Measurements from ENCODE around the gene HEBP1. TPM values are rescaled to one million over a fixed set of nuclear protein-coding genes. Genes with fewer than 3 reads are reported as not detected.

The HEBP1 gene
- total RNA-seq, 4 donors from 2014 or later: 40.6 to 70.6 (median 61.9) TPM

DNA sequence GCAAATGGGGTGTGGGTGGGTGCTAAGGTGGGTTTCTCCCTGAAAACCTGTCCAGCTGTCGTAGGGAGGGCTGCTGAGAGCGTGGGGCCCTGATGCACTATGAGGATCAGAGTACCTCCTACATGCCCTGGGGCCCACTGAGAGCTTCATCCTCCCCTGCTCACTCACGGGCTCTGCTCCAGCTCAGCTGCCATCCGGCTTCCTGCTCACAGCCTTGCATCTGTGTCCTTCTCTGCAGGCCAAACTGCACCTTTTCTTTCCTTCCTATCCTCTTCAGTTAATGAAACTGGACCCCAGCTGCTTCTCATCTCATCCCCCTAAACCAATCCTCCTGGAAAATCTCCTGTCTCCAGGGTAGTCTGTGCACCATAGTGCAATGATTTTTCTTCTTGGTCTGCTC, 25.9 kb downstream of the HEBP1 start:
- peaks cover 17 to 57% (median 45%) of the 10 kb centered on the region in 4 donors for H3K36me3 ChIP-seq
- no peak for TF ChIP-seq POLR2A (IDR thresholded peaks at IDR 0.05; ENCODE audit: low read depth)
- TF ChIP-seq POLR2AphosphoS5 (IDR thresholded peaks at IDR 0.05): no peak
- TF ChIP-seq, protein P1, sequence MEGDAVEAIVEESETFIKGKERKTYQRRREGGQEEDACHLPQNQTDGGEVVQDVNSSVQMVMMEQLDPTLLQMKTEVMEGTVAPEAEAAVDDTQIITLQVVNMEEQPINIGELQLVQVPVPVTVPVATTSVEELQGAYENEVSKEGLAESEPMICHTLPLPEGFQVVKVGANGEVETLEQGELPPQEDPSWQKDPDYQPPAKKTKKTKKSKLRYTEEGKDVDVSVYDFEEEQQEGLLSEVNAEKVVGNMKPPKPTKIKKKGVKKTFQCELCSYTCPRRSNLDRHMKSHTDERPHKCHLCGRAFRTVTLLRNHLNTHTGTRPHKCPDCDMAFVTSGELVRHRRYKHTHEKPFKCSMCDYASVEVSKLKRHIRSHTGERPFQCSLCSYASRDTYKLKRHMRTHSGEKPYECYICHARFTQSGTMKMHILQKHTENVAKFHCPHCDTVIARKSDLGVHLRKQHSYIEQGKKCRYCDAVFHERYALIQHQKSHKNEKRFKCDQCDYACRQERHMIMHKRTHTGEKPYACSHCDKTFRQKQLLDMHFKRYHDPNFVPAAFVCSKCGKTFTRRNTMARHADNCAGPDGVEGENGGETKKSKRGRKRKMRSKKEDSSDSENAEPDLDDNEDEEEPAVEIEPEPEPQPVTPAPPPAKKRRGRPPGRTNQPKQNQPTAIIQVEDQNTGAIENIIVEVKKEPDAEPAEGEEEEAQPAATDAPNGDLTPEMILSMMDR (IDR thresholded peaks at IDR 0.05): no peak
- no peak for TF ChIP-seq EP300 (IDR thresholded peaks at IDR 0.05)
- no peaks in the 10 kb centered on the region for H3K27me3 ChIP-seq
- intact Hi-C loops (cut with DNase I): no loop called here
- no peak for DNase-seq (ENCODE audit: extremely low spot score)
- no peak overlapping the region for H3K27ac ChIP-seq (replicated peaks in 1 of 4)
- 97% methylated on average over 4 of the region's 4 CpGs for WGBS
- H3K4me3 ChIP-seq: no peak overlapping the region
- H3K4me1 ChIP-seq: peaks cover 7 to 23% (median 11%) of the 10 kb centered on the region in 4 donors
- peaks cover 0 to 11% (median 4%) of the 10 kb centered on the region in 4 donors for H3K9me3 ChIP-seq

DNA sequence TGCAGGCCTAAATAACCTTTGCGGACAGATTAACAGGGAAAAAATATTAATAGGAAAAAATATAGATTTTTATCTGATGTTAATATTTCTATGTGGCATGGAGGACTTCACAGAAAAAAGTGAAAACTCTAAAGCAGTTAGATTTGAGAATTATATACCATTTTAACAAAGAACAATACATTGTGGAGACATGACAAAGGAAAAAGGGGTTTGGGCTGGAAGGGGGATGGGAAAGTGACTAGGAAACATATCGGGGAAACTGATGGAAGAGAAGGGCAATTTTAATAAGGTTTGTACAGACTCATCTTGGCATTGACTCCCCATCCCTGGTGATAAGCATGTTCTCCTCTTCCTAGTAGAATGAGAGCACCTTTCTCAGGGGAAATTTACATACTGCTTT, 27.0 kb downstream of the HEBP1 start:
- Histone ChIP-seq H3K27ac (replicated peaks in 1 of 4) (no peak overlapping the region), H3K36me3 (peaks cover 22 to 60% (median 48%) of the 10 kb centered on the region in 4 donors), H3K4me1 (peaks cover 4 to 20% (median 10%) of the 10 kb centered on the region in 4 donors), H3K9me3 (peaks cover 0 to 11% (median 4%) of the 10 kb centered on the region in 4 donors), H3K4me3 (no peak overlapping the region), H3K27me3 (no peaks in the 10 kb centered on the region)
- intact Hi-C loops (cut with DNase I): no loop called here
- 100% methylated on average over 2 of the region's 2 CpGs for WGBS
- no peak for TF ChIP-seq EP300 (IDR thresholded peaks at IDR 0.05)
- TF ChIP-seq, protein P1 (IDR thresholded peaks at IDR 0.05): no peak
- TF ChIP-seq POLR2AphosphoS5 (IDR thresholded peaks at IDR 0.05): no peak
- DNase-seq (ENCODE audit: extremely low spot score): no peak

DNA sequence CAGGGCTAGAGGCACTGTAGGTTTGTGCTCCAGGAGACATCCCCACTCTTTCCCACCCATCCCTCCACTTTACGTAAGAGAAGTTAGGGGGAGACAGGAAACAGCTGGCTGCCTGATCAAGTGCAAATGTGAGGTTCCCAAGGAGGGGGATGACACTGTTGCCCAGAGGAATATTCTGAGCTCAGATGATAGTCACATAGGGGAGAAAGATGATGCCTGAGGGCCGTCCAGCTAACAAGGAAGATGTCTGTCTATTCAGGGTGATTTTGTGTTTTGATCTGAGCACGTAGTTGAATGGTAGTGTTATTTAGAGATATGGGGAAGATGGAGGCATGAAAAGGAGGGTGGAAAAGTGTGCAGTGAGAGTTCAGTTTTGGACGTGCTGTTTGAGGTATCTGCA, 34.2 kb downstream of the HEBP1 start:
- TF ChIP-seq, protein P1 (IDR thresholded peaks at IDR 0.05): no peak
- TF ChIP-seq POLR2AphosphoS5 (IDR thresholded peaks at IDR 0.05): no peak
- no peak for TF ChIP-seq POLR2A (IDR thresholded peaks at IDR 0.05; ENCODE audit: low read depth)
- no peak for TF ChIP-seq EP300 (IDR thresholded peaks at IDR 0.05)
- Histone ChIP-seq H3K27me3 (no peaks in the 10 kb centered on the region), H3K4me3 (no peak overlapping the region), H3K27ac (replicated peaks in 1 of 4) (no peak overlapping the region), H3K4me1 (no peaks in the 10 kb centered on the region), H3K9me3 (no peaks in the 10 kb centered on the region), H3K36me3 (peaks cover 0 to 27% (median 7%) of the 10 kb centered on the region in 4 donors)
- 72% methylated on average over 4 of the region's 4 CpGs for WGBS
- intact Hi-C loops (cut with DNase I): no loop called here
- no peak for DNase-seq (ENCODE audit: extremely low spot score)

DNA sequence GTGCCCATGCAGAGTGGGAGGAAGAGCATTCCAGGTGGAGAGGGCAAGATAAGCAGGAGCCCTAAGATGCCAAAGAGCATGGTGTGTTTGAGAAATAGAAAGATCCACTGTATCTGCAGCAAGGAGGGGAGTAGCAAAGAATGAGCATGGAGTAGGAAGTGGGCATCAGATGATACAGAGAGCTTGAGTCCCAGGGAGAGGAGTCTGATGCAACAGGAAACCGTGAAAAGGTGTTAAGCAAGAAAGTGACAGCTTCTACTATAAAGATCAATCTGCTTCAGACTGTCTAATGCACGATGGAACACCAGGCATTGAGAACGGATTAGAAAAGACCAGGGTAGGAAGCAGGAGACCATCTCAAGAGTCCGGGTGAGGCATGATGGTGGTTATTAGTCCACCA, 35.8 kb downstream of the HEBP1 start:
- TF ChIP-seq EP300 (IDR thresholded peaks at IDR 0.05): no peak
- no peak for TF ChIP-seq POLR2A (IDR thresholded peaks at IDR 0.05; ENCODE audit: low read depth)
- TF ChIP-seq, protein P1 (IDR thresholded peaks at IDR 0.05): no peak
- no peak for TF ChIP-seq POLR2AphosphoS5 (IDR thresholded peaks at IDR 0.05)
- H3K4me1 ChIP-seq: no peaks in the 10 kb centered on the region
- peaks cover 0 to 21% (median 7%) of the 10 kb centered on the region in 4 donors for H3K36me3 ChIP-seq
- H3K27me3 ChIP-seq: no peaks in the 10 kb centered on the region
- no peak overlapping the region for H3K4me3 ChIP-seq
- DNase-seq (ENCODE audit: extremely low spot score): no peak
- no peak overlapping the region for H3K27ac ChIP-seq (replicated peaks in 1 of 4)
- no peaks in the 10 kb centered on the region for H3K9me3 ChIP-seq
- WGBS: 89% methylated on average over 4 of the region's 4 CpGs
- intact Hi-C loops (cut with DNase I): no loop called here

DNA sequence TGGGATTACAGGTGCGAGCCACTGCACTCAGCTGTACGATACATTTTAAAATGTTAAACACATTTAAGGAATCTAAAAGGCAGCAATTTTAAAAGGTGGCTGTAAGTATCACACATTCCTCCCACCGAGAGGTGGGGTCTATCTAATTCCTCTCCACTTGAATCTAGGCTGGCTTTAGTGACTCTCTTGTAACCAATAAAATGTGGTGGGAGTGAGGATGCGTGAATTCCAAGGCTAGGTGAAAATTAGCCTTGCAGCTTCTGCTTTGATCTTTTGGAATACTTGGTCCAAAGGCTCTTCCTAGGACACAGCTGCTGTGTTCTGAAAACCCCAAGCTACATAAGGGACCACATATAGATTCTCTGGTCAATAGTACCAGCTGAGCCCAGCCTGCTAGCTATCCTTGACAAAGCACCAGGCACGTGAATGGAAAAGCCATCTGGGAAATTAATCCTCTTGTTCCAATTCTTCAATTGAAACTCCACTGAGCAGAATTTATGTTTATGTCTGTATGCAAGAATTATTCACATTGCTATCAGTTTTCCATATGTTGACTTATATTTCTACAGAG, 39.3 kb downstream of the HEBP1 start:
- DNase-seq (ENCODE audit: extremely low spot score): no peak
- no peak overlapping the region for H3K27ac ChIP-seq (replicated peaks in 1 of 4)

More for the DNA sequence above, 39.3 kb downstream of the HEBP1 start:
- intact Hi-C loops (cut with DNase I): no loop called here
- H3K27me3 ChIP-seq: no peaks in the 10 kb centered on the region
- H3K4me3 ChIP-seq: no peak overlapping the region
- no peaks in the 10 kb centered on the region for H3K36me3 ChIP-seq
- H3K9me3 ChIP-seq: no peaks in the 10 kb centered on the region
- 84% methylated on average over 5 of the region's 5 CpGs for WGBS
- no peaks in the 10 kb centered on the region for H3K4me1 ChIP-seq
- TF ChIP-seq POLR2AphosphoS5 (IDR thresholded peaks at IDR 0.05) (no peak), EP300 (IDR thresholded peaks at IDR 0.05) (no peak), POLR2A (IDR thresholded peaks at IDR 0.05; ENCODE audit: low read depth) (no peak)
- TF ChIP-seq, protein P1 (IDR thresholded peaks at IDR 0.05): no peak

All from esophagus muscularis mucosa (tissue), 4 donors.